Suprapubic skin (tissue), 3 donors: Measurements from ENCODE around the gene ZFR2.

Experiments used
- CTCF ChIP-seq, 2 donors: fragments of 200-600 bp in 1 of 2; fragments of 450-650 bp in 1 of 2; sonication (generic) in 1 of 2; IDR thresholded peaks; one replicate each; pipeline ENCODE4 v1.5.1; 2016 to 2019; ENCODE audit warnings: antibody characterized with exemption in 2 of 2, mild to moderate bottlenecking in 1 of 2, moderate library complexity in 1 of 2
- POLR2A ChIP-seq, 2 donors: fragments of 450-650 bp; IDR thresholded peaks; one replicate each; pipeline ENCODE4 v1.6.1; 2017; ENCODE audit warnings: antibody characterized with exemption in 2 of 2, mild to moderate bottlenecking in 2 of 2, moderate library complexity in 2 of 2

- no peak for TF ChIP-seq CTCF (IDR thresholded peaks at IDR 0.05)
- no peak for TF ChIP-seq POLR2A (IDR thresholded peaks at IDR 0.05)
Observed at GRCh38 chr19:3775374-3775711, 93.5 kb downstream of the ZFR2 start.
